ENCODE results near the gene ALOX15B.

ALOX15B gene

DNA sequence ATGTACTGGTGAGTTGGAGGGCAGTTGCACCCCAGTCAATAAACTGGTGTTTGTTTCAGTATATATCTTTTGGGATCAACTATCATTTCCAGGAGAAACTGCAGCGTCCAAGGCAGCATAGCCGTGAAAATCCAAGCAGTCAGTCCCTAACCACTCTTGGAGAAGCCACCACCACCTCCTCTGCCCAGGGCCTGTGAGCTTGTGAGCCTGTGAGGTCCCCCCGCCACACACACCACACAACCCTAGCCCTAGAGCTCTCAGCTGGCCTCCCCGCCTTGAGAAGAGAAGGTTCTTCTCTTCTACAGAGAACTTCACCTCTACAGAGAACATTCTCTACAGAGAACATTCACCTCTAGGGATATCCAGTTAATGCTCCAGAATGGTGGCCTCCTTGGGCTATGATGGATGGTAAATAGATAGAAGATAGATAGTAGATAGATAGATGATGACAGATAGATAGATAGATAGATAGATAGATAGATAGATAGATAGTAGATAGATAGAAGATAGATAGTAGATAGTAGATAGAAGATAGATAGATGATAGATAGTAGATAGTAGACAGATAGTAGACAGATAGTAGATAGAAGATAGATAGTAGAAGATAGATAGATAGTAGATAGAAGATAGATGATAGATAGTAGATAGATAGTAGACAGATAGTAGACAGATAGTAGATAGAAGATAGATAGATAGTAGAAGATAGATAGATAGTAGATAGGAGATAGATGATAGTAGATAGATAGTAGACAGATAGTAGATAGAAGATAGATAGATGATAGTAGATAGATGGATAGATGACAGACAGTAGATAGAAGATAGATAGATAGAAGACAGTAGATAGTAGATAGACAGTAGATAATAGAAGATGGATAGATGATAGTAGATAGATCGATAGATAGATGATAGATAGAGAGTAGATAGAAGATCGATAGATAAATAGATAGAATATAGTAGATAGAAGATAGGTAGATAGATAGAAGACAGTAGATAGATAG, 13.7 kb downstream of the ALOX15B start:
- no peaks in the 10 kb centered on the region for H4K20me1 ChIP-seq (ENCODE audit: low read depth, low read length)
- H3K9me3 ChIP-seq (ENCODE audit: insufficient read depth, low read length), result no peaks in the 10 kb centered on the region
- H3F3A ChIP-seq (ENCODE audit: insufficient read depth), result no peaks in the 10 kb centered on the region
- no peak overlapping the region for H2AFZ ChIP-seq (ENCODE audit: low read depth, low read length, severe bottlenecking)
- no peak overlapping the region for H3K4me2 ChIP-seq (ENCODE audit: low read depth, low read length, poor library complexity, severe bottlenecking)
- H3K79me2 ChIP-seq (ENCODE audit: insufficient read depth, low read length), result no peaks in the 10 kb centered on the region
- no peak overlapping the region for H3K4me3 ChIP-seq (ENCODE audit: insufficient read depth, low read length, poor library complexity, severe bottlenecking)
- H3K36me3 ChIP-seq (ENCODE audit: low read length), result no peaks in the 10 kb centered on the region
- H3K9ac ChIP-seq (ENCODE audit: low read length), result no peak overlapping the region
- TF ChIP-seq EZH2phosphoT487 (conservative IDR thresholded peaks at IDR 0.05; ENCODE audit: low read length), result no peak
- no peak overlapping the region for H3K27ac ChIP-seq (ENCODE audit: low read depth, low read length)
- no peaks in the 10 kb centered on the region for H3K27me3 ChIP-seq (ENCODE audit: low read length)
- no peaks in the 10 kb centered on the region for H3K9me2 ChIP-seq (replicated peaks; ENCODE audit: insufficient read depth, low read length)

DNA sequence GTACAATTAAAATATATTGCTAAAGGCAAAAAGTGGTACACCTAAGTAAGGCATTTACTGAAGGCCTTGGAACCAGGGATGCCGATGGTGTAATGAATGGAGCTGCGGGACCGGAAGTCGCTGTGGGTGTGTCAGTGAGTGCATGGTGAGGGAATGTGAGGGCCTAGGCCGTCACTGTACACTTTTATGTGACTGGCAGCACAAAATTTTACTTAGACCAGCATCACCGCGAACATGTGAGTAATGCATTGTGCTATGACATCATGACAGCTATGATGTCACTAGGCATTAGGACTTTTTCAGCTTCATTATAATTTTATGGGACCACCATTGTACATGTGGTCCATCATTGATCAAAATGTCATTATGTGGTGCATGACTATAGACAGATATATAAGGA, 14.7 kb downstream of the ALOX15B start:
- no peak overlapping the region for H2AFZ ChIP-seq (ENCODE audit: low read depth, low read length, severe bottlenecking)
- H3K27me3 ChIP-seq (ENCODE audit: low read length), result no peaks in the 10 kb centered on the region
- H3F3A ChIP-seq (ENCODE audit: insufficient read depth), result no peaks in the 10 kb centered on the region
- no peak overlapping the region for H3K9ac ChIP-seq (ENCODE audit: low read length)
- no peaks in the 10 kb centered on the region for H4K20me1 ChIP-seq (ENCODE audit: low read depth, low read length)
- no peak overlapping the region for H3K4me2 ChIP-seq (ENCODE audit: low read depth, low read length, poor library complexity, severe bottlenecking)
- H3K9me2 ChIP-seq (replicated peaks; ENCODE audit: insufficient read depth, low read length), result no peaks in the 10 kb centered on the region
- H3K4me3 ChIP-seq (ENCODE audit: insufficient read depth, low read length, poor library complexity, severe bottlenecking), result no peak overlapping the region
- no peak overlapping the region for H3K27ac ChIP-seq (ENCODE audit: low read depth, low read length)
- no peaks in the 10 kb centered on the region for H3K36me3 ChIP-seq (ENCODE audit: low read length)
- TF ChIP-seq, protein P1, sequence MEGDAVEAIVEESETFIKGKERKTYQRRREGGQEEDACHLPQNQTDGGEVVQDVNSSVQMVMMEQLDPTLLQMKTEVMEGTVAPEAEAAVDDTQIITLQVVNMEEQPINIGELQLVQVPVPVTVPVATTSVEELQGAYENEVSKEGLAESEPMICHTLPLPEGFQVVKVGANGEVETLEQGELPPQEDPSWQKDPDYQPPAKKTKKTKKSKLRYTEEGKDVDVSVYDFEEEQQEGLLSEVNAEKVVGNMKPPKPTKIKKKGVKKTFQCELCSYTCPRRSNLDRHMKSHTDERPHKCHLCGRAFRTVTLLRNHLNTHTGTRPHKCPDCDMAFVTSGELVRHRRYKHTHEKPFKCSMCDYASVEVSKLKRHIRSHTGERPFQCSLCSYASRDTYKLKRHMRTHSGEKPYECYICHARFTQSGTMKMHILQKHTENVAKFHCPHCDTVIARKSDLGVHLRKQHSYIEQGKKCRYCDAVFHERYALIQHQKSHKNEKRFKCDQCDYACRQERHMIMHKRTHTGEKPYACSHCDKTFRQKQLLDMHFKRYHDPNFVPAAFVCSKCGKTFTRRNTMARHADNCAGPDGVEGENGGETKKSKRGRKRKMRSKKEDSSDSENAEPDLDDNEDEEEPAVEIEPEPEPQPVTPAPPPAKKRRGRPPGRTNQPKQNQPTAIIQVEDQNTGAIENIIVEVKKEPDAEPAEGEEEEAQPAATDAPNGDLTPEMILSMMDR (IDR thresholded peaks at IDR 0.05; ENCODE audit: insufficient read depth, low read length, poor library complexity, severe bottlenecking), result no peak
- no peak for TF ChIP-seq EZH2phosphoT487 (conservative IDR thresholded peaks at IDR 0.05; ENCODE audit: low read length)
- no peaks in the 10 kb centered on the region for H3K79me2 ChIP-seq (ENCODE audit: insufficient read depth, low read length)
- H3K9me3 ChIP-seq (ENCODE audit: insufficient read depth, low read length), result no peaks in the 10 kb centered on the region

DNA sequence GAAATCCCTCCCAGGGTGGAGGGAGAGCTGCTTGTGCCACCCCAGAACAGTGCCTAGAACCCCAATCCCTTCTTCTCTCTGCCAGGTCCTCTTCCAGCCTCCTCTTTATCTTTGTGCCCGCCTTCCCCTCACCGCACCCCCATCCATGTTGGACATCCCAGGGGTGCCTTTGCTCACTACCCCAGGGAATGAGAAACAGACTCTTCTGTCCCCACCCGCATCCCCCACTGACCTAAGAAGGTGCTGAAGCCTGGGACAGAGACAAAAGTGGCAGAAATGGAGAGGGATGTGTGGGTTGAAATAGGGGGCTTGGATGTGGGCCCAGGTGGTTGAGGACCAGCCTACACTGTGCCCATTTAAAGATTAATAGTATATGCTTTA, 17.0 kb downstream of the ALOX15B start:
- H3K9ac ChIP-seq (ENCODE audit: low read length), result no peak overlapping the region
- H3K4me2 ChIP-seq (ENCODE audit: low read depth, low read length, poor library complexity, severe bottlenecking), result no peak overlapping the region
- H4K20me1 ChIP-seq (ENCODE audit: low read depth, low read length), result no peaks in the 10 kb centered on the region
- no peaks in the 10 kb centered on the region for H3K9me3 ChIP-seq (ENCODE audit: insufficient read depth, low read length)
- H2AFZ ChIP-seq (ENCODE audit: low read depth, low read length, severe bottlenecking), result no peak overlapping the region
- no peaks in the 10 kb centered on the region for H3K36me3 ChIP-seq (ENCODE audit: low read length)
- TF ChIP-seq, protein P1 (IDR thresholded peaks at IDR 0.05; ENCODE audit: insufficient read depth, low read length, poor library complexity, severe bottlenecking), result no peak
- no peak for TF ChIP-seq EZH2phosphoT487 (conservative IDR thresholded peaks at IDR 0.05; ENCODE audit: low read length)
- no peaks in the 10 kb centered on the region for H3K27me3 ChIP-seq (ENCODE audit: low read length)
- no peaks in the 10 kb centered on the region for H3F3A ChIP-seq (ENCODE audit: insufficient read depth)
- no peaks in the 10 kb centered on the region for H3K9me2 ChIP-seq (replicated peaks; ENCODE audit: insufficient read depth, low read length)
- H3K4me3 ChIP-seq (ENCODE audit: insufficient read depth, low read length, poor library complexity, severe bottlenecking), result no peak overlapping the region
- no peaks in the 10 kb centered on the region for H3K79me2 ChIP-seq (ENCODE audit: insufficient read depth, low read length)
- H3K27ac ChIP-seq (ENCODE audit: low read depth, low read length), result no peak overlapping the region
